GM21423 (cell line): ENCODE measurements around the gene KCNQ5.
"Not testable (repeated sequence)": the region's sequence is repeated elsewhere in the genome, so short reads cannot be mapped to it uniquely, and the experiment has no call there.

Experiments
- ATAC-seq: cut with Tn5 transposase; IDR thresholded peaks from one replicate; pipeline ENCODE4 v1.9.1; 2021; ENCODE audit warnings: mild to moderate bottlenecking, moderate library complexity; ENCODE audit not compliant: unreplicated experiment

Gene KCNQ5

DNA sequence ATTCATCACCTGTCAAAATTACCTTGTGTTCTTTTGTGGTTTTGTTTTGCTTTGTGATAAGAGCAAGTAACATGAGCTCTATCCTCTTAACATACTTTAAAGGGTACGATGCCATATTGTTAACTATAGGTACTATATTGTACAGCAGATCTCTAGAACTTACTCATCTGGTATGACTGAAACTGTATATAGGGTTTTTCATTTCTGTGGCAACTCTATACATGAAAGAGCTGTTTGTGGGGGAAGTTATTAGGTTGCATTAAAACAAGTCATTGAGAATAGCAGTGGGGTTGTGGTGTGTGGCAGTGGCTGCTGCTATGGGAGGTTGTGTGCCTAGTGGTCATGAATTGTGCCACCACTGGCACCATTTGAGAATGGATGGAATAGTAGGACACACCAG, 268.4 kb downstream of the KCNQ5 start:
- no peak for ATAC-seq

- ATAC-seq, result no peak
Measured at GRCh38 chr6:72890671-72891070, 268.8 kb downstream of the KCNQ5 start.

DNA sequence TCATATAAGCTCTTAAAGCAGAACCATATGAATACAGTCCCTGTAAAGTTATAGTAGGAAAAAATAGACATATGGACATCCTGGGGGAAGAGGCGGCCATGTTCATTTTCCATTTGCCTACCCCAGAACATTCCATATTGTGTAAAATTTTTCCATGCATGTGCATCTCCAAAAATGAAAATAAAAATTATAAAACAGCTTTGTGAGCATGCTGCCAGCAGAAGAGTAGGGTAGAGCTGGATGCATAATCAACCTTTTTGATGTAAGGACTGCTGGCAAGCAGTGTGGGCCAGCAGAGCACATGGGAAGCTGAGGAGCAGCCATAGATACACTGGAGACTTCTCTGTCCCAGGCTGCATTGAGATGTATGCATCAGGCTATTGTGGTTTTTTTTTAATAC, 271.0 kb downstream of the KCNQ5 start:
- ATAC-seq, result no peak

GRCh38 chr6:72894091-72894490, 272.2 kb downstream of the KCNQ5 start:
- ATAC-seq, result no peak

DNA sequence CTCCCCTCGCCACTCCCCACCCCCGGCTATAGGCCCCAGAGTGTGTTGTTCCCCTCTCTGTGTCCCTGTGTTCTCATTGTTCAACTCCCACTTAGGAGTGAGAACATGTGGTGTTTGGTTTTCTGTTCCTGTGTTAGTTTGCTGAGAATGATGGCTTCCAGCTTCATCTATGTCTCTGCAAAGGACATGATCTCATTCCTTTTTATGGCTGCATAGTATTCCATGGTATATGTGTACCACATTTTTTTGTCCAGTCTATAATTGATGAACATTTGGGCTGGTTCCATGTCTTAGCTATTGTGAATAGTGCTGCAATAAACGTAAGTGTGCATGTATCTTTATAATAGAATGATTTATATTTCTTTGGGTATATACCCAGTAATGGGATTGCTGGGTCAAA, 276.4 kb downstream of the KCNQ5 start:
- not testable (repeated sequence) for ATAC-seq

- ATAC-seq, result no peak
Measured at GRCh38 chr6:72905705-72906478, 284.0 kb downstream of the KCNQ5 start.

DNA sequence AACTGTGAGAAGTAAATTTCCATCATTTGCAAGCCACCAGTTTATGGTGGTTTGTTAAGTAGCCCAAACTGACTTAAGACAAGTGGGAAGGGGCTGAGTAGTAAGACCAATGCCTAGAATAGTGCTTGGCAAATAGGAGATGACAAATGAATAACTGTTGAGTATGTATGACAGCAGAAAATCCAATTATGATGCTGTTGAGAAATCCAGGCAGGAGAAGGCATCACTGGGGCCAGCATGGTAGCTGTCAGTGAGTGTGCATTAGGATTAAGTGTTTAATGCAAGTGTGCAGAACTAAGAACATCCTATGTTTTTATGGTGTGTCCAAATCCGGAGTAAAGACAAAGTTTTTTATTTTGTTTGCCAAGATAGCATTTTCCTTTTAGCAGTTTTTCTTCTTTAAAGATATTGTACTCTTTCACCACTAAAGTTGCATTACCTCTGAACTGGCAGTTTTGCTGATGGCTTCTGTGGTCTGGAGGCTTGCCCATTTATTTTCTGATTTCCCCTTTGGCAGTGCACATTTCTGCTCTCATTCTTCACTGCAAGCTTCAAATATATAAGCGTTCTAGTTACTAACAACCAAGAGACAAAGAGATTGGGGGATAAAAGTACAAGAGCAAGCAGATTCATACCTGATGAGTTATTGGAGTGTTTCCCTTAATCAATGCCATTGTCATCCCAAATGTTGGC, 289.7 kb downstream of the KCNQ5 start:
- no peak for ATAC-seq

DNA sequence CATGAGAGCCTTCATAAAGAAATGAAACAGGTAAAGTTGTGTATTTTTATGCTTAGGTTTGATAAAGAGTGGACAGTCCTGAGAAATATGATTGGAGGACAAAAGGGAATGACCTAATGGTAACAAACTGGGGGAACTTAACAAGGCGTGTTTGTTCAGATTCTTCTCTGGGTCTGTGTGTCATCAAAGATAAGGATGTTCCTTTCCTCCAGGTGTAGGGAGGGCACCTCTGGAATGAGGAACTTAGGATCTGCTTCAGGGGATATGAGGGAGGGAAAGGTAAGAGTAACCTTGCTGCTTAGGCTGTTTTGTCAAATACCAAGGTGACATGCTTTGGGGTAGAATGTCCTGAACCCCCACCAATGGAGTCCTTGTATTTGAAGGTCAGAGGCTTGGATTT, 291.9 kb downstream of the KCNQ5 start:
- no peak for ATAC-seq

GRCh38 chr6:72916298-72916697, 294.4 kb downstream of the KCNQ5 start:
- ATAC-seq, result no peak

DNA sequence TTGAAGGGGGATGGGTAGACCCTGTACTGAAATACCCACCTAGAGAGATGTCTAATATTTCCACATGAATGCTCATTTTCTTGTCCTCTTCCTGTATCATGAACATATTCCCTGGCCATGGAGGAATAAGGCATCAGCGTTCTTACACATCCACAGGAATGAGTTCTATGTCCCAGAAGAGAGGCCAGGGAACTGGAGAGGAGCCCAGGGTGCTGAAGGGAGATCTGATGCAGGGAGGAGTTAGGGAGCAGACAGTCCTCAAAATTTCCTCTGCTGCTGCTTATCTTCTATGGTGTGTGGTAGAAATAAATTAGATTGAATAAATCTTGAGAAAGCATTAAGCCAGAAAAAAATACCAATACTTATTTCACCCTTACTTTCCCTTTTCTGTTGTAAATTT, 295.0 kb downstream of the KCNQ5 start:
- no peak for ATAC-seq

GRCh38 chr6:72922401-72922800, 300.5 kb downstream of the KCNQ5 start:
- ATAC-seq, result no peak

DNA sequence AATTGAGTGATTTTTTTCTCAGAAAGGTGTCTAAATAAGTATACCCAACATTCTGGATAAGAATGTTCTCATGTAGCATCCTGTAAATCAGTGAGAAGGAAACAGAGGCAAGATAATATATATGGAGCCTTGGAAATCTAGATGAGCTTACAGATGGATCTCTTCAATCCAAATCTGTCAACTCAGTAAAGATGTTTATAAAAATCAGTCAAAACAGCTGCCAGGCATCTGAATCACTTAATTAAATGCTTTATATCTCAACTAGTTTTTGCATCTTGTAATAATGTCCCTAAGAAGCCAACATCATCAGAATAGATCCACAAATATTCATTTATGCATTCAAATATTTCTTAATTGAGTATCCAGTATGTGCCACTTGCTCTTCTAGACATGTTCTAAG, 303.3 kb downstream of the KCNQ5 start:
- ATAC-seq, result no peak

- no peak for ATAC-seq
Measured at GRCh38 chr6:72930556-72931132, 308.8 kb downstream of the KCNQ5 start.

GRCh38 chr6:72931325-72931887, 309.5 kb downstream of the KCNQ5 start:
- no peak for ATAC-seq

DNA sequence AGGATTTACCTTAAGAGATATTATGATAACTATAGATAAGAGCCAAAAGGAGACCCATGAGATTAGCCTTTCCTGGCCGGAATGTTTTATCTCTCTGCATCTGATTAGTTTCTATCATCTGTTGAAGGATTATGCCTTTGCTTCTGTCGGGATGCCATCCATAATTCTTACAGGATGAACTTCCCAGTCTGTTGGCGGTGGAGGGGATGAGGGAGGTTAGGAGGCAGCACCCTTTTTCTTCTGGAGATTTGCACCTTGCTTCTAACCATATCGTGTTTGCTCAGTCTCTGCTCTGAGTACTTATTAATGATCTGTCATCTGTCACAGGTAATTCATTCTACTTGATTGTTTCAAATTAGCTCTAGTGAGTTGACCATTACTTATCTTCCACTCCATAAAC, 311.4 kb downstream of the KCNQ5 start:
- no peak for ATAC-seq

GRCh38 chr6:72936766-72937559, 315.1 kb downstream of the KCNQ5 start:
- ATAC-seq, result no peak

DNA sequence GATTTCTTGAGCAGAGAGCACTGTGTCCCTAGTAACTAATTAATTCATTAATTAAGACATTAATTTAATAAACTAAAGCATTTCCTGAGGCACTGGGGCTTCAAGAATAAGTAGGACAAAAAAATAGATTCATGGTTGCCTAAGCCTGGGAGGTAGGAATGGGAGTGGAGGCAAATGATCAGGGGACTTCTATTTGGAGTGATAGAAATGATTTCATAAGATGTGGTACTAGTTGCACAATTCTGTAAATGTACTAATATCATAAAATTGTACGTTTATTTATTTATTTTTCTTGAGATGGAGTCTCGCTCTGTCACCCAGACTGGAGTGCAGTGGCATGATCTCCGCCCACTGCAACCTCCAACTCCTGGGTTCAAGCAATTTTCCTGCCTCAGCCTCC, 316.2 kb downstream of the KCNQ5 start:
- no peak for ATAC-seq

GRCh38 chr6:72939004-72939403, 317.1 kb downstream of the KCNQ5 start:
- no peak for ATAC-seq

GRCh38 chr6:72940265-72940664, 318.4 kb downstream of the KCNQ5 start:
- no peak for ATAC-seq

GRCh38 chr6:72941263-72941662, 319.4 kb downstream of the KCNQ5 start:
- ATAC-seq, result no peak

- ATAC-seq, result no peak
Measured at GRCh38 chr6:72941751-72942150, 319.9 kb downstream of the KCNQ5 start.
